Forelimb muscle (tissue), 1 donor: ENCODE measurements around the gene DNAH6. TPM values are rescaled to one million over a fixed set of nuclear protein-coding genes. Genes with fewer than 3 reads are reported as not detected.
"Not testable (repeated sequence)": the region's sequence is repeated elsewhere in the genome, so short reads cannot be mapped to it uniquely, and the experiment has no call there.

Experiments used
- DNase-seq: peaks from one replicate; pipeline ENCODE4 v3.0.0-alpha.2; 2013; ENCODE audit warnings: low read depth
- polyA plus RNA-seq: library from polyadenylated mRNA; unstranded; fragments of 120-200 nt; gene quantifications from one replicate; pipeline ENCODE4 v1.2.1, GENCODE V29; 2013; ENCODE audit not compliant: insufficient read length

DNAH6 gene
- polyA plus RNA-seq, 1 donor = 0.10 TPM

DNA sequence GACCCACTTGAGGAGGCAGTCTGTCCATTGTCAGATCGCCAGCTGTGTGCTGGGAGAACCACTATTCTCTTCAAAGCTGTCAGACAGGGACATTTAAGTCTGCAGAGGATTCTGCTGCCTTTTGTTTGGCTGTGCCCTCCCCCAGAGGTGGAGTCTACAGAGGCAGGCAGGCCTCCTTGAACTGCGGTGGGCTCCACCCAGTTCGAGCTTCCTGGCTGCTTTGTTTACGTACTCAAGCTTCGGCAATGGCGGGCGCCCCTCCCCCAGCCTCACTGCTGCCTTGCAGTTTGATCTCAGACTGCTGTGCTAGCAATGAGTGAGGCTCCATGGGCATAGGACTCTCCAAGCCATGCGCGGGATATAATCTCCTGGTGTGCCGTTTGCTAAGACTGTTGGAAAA, 5.3 kb upstream of the DNAH6 start:
- not testable (repeated sequence) for DNase-seq

DNA sequence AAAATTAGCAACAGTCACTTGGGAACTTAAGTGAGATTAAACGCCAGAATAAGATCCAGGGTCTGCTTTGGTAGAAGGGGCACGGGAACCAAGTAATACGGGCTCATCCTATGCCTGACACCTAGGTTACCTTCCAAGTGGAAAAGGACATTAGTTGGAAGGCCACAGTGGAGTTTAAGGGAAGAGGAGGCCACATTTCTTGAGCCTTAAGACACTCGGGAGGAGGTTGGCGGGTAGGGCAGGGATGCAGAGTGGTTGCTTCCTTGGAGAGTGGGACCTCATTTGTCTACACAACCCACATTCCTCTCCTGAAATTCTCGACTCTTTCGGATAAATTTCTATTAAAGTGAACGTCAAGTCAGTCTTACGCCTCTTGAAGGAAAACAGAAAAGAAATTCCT, 510 bp upstream of the DNAH6 start:
- DNase-seq = no peak

- DNase-seq = no peak
Measured at GRCh38 chr2:84519332-84519957, 3.1 kb downstream of the DNAH6 start.

- no peak for DNase-seq
Measured at GRCh38 chr2:84526562-84526961, 10.3 kb downstream of the DNAH6 start.

GRCh38 chr2:84527137-84528129, 11.1 kb downstream of the DNAH6 start:
- no peak for DNase-seq

- DNase-seq = no peak
Measured at GRCh38 chr2:84532291-84532690, 16.0 kb downstream of the DNAH6 start.

GRCh38 chr2:84534225-84534624, 17.9 kb downstream of the DNAH6 start:
- DNase-seq = no peak

- DNase-seq = no peak
Measured at GRCh38 chr2:84537251-84537650, 21.0 kb downstream of the DNAH6 start.

DNA sequence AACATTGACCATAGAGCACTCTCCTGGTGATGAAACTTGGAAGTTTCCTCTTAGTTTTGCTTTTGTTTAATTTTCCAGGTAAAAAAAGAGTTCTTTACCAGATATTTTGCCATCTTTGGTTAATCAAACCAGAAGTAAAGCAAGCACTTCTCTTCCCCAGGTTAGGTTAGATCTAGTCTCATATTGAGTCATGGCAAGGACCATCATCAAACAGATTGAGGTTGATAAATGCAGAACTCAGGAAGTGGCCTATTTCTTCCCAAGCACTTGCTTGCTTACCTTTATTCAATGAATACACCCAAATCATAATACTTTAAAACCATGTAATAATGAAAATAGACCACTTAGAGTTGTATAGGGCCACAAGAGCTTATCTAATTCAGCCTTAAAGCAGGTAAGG, 23.4 kb downstream of the DNAH6 start:
- DNase-seq = no peak

GRCh38 chr2:84545005-84545404, 28.7 kb downstream of the DNAH6 start:
- DNase-seq = no peak

GRCh38 chr2:84546551-84546950, 30.3 kb downstream of the DNAH6 start:
- no peak for DNase-seq

DNA sequence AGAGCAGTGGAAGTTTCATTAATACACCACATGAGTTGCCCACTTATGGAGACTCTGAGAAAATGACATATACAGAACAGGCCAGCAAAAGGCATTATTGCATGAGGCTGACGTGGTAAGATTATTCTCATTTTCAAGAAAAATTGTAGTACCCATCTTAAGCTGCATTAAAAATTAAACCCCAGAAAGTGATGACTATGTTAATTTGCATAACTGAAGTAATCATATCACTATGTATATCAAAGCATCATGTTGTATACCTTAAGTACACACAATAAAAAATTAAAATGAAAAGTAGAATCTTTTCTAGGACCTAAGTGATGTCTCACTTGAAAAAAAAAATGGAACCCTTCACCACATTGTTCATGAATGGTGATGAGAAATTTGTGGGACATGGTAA, 32.0 kb downstream of the DNAH6 start:
- DNase-seq = no peak

DNA sequence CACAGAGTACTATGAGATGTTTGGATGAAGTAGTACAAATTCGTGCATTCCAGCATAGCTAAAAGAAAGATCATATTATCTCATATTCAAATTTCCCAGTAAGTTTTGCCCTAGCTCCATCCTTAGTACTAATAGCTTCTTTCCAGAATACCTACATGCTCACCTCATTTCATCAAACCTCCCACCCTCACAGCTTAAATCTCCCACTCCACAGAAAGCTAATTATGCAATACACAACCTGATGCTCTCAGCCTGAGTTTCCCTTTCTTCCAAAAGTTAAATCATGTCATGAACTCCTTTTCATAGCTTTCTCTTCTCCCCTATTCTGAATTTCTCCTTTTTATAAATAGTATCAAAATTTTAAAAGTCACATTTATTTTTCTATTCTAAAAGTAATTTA, 34.6 kb downstream of the DNAH6 start:
- DNase-seq = no peak

GRCh38 chr2:84551526-84551925, 35.2 kb downstream of the DNAH6 start:
- DNase-seq = not testable (repeated sequence)

GRCh38 chr2:84556190-84556589, 39.9 kb downstream of the DNAH6 start:
- no peak for DNase-seq

DNA sequence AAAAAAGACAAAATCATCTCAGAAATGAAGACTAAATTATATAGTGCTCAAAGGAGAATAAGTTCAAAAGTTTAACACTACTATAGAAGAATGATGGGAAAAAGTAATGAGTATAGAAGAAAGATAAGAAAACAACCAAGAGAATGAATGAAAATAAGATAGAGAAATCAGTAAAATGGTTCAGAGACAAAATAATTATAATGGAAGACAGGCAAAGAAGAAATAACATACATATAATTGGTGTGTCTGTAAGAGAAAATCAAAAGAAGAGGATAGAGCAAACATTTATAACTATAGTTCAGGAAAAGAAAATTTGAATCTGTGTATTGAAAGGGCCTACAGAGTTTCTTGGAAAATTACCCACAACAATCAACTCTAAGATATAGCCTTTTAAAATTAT, 43.5 kb downstream of the DNAH6 start:
- DNase-seq = no peak

GRCh38 chr2:84579661-84580060, 63.4 kb downstream of the DNAH6 start:
- DNase-seq = no peak

DNA sequence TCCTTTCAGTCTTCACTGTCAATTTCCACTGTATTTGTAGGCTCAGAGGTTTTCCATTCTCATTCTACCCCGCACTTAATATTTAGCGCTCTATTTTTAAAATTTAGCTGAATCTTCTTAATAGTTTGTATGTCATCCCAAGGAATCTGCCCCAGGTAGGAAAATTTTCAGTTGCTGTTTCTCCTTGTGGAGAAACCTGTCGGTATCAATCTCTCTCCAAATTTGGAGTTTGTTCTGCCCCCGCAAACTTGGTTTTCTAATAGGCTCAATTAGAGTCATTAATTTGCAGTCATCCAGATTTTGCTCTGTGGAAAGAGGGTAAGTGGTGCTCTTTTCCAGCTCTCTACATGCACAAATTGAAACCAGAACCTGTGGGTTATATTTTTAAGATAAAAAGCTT, 87.6 kb downstream of the DNAH6 start:
- DNase-seq = no peak

GRCh38 chr2:84613082-84613481, 96.8 kb downstream of the DNAH6 start:
- DNase-seq = no peak

GRCh38 chr2:84619794-84620371, 103.6 kb downstream of the DNAH6 start:
- no peak for DNase-seq

DNA sequence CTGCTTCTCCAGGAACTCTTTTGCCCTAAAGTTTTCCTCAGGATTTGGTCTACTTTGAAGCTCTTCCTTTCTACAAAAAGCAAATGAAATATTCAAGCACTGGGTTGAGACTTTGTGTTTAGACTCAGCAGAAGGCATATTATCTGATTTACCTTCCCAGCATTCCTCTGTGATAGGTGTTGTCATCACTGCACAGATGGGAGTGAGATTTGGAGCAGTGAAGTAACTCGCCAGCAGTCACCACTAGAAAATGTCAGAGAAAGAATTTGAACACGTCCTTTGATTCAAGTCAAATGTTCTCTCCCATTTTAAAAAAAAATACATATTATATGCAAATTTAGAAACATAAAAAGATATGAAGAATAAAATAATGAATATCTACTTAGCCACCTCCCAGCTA, 112.2 kb downstream of the DNAH6 start:
- no peak for DNase-seq

GRCh38 chr2:84629550-84629949, 113.3 kb downstream of the DNAH6 start:
- no peak for DNase-seq

DNA sequence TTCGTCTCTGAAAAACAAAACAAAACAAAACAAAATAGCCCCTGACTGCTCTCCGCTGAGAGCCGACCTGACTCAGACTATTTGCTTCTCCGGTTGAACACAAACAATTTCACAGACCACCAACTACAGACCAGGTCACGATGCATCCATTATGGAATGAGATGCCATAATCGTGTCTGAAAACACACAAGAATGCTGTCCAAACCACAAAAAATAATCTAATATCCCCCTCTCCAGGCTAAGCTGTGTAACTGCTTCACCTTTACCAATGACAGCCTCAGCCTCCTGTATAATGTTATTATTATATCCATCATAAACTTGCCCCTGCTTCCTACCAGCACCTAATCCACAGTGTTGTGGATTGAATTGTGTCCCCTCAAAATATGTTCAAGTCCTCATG, 114.7 kb downstream of the DNAH6 start:
- peak; percentile 1 for DNase-seq
